ENCODE data around the gene KIAA0930. TPM values are rescaled to one million over a fixed set of nuclear protein-coding genes. Genes with fewer than 3 reads are reported as not detected.

Gene KIAA0930
- total and polyA plus RNA-seq, 2 donors (not counting 1 experiment from before 2014, with no cell fraction given): 27.0 to 46.8 TPM

DNA sequence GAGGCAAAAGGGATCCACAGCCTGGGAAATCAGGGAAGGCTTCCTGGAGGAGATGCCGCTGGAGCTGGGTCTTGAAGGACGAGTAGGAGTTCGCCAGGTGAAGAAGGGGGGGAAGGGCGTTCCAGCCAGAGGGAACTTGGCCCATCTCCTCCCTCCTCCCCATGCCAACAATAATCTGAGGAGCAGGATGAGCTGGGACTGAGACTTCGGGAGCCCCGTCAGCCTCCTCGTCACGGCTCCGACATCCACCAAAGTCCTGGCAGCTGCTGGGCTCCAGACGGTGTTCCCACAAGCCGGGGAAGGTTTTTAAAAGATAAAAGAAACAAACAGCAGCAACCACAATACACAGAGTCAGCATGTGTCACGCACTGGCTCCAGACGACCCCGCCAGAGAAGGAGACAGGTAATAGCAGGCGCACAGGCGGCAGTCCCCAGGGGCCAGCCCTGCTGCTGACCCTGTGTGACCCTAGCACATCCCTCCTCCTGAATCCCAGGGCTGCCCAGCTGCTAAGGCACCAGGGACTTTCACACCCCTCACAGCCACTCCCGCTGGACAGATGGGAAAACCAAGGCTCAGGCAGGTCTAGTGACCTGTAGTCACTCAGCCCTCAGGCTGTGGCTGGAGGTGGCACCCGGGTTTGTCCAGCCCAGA is 39.7 kb downstream of the KIAA0930 start:
- ChIA-PET CTCF (no interaction called here), POLR2A (no interaction called here)
- 95% methylated on average over 13 of the region's 18 CpGs for WGBS (ENCODE audit: insufficient coverage)
- Histone ChIP-seq H3K27ac (ENCODE audit: low read length in 2 of 2) (no peak overlapping the region), H3K36me3 (replicated peaks in 1 of 2; ENCODE audit: control extremely low read depth in 1 of 2, control insufficient read depth in 1 of 2, extremely low read depth in 1 of 2, insufficient read depth in 2 of 2, low read length in 1 of 2) (peaks cover 0 to 77% of the 10 kb centered on the region in 2 experiments), H3K4me1 (ENCODE audit: control insufficient read depth in 2 of 2, insufficient read depth in 2 of 2, low read length in 2 of 2) (no peaks in the 10 kb centered on the region), H3K9ac (ENCODE audit: low read length) (no peak overlapping the region), H3K27me3 (replicated peaks in 1 of 4; ENCODE audit: control extremely low read depth in 1 of 4, control insufficient read depth in 3 of 4, insufficient read depth in 4 of 4, low read length in 3 of 4) (no peaks in the 10 kb centered on the region), H3K4me3 (ENCODE audit: control extremely low read depth in 1 of 5, extremely low read depth in 1 of 5, insufficient read depth in 1 of 5, low read depth in 2 of 5, low read length in 4 of 5) (no peak overlapping the region), H3K9me3 (ENCODE audit: control extremely low read depth in 1 of 3, control insufficient read depth in 2 of 3, insufficient read depth in 1 of 3, low read length in 2 of 3) (no peaks in the 10 kb centered on the region), H4K20me1 (ENCODE audit: control insufficient read depth, insufficient read depth, low read length, poor library complexity, severe bottlenecking) (no peaks in the 10 kb centered on the region), H2AFZ (ENCODE audit: insufficient read depth, low read depth, low read length, poor library complexity, severe bottlenecking) (no peak overlapping the region), H3K79me2 (ENCODE audit: control insufficient read depth, insufficient read depth, low read length) (no peaks in the 10 kb centered on the region), H3K4me2 (replicated peaks; ENCODE audit: low read depth, low read length, poor library complexity, severe bottlenecking) (no peak overlapping the region)
- Mint-ChIP-seq H3K4me1 (no peaks in the 10 kb centered on the region), H3K4me3 (no peak overlapping the region), H3K9me3 (ENCODE audit: insufficient read depth) (no peaks in the 10 kb centered on the region), H3K27me3 (no peaks in the 10 kb centered on the region), H3K27ac (no peak overlapping the region)
- no peak for ATAC-seq (ENCODE audit: low read depth)
- no peak for DNase-seq
- TF ChIP-seq EZH2 (IDR thresholded peaks at IDR 0.05; ENCODE audit: borderline replicate concordance, insufficient read depth, low read depth, low read length, poor library complexity, severe bottlenecking): no peak
- TF ChIP-seq, protein P1, sequence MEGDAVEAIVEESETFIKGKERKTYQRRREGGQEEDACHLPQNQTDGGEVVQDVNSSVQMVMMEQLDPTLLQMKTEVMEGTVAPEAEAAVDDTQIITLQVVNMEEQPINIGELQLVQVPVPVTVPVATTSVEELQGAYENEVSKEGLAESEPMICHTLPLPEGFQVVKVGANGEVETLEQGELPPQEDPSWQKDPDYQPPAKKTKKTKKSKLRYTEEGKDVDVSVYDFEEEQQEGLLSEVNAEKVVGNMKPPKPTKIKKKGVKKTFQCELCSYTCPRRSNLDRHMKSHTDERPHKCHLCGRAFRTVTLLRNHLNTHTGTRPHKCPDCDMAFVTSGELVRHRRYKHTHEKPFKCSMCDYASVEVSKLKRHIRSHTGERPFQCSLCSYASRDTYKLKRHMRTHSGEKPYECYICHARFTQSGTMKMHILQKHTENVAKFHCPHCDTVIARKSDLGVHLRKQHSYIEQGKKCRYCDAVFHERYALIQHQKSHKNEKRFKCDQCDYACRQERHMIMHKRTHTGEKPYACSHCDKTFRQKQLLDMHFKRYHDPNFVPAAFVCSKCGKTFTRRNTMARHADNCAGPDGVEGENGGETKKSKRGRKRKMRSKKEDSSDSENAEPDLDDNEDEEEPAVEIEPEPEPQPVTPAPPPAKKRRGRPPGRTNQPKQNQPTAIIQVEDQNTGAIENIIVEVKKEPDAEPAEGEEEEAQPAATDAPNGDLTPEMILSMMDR (IDR thresholded peaks at IDR 0.05): no peak
- intact Hi-C loops (cut with micrococcal nuclease): no loop called here

DNA sequence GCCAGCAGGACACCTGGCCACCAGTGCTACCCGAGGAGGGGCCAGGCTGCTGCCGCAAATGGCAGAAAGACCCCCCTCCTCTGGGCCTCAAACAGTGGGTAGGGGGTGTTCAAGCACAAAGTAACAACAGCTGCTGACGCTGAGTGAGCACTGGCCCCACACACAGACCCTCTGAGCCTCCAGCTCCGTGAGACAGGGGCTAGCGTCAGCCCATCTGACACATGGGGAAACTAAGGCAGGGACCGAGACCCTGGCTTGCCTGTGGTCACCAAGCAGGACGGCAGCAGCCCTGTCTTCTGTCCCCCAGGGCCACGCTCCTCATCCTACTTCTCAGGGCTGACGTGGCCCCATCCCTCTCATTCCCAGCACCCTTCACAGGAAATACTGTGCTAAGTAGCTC is 40.5 kb downstream of the KIAA0930 start:
- Histone ChIP-seq H4K20me1 (ENCODE audit: control insufficient read depth, insufficient read depth, low read length, poor library complexity, severe bottlenecking) (no peaks in the 10 kb centered on the region), H3K4me3 (ENCODE audit: control extremely low read depth in 1 of 5, extremely low read depth in 1 of 5, insufficient read depth in 1 of 5, low read depth in 2 of 5, low read length in 4 of 5) (no peak overlapping the region), H3K27me3 (replicated peaks in 1 of 4; ENCODE audit: control extremely low read depth in 1 of 4, control insufficient read depth in 3 of 4, insufficient read depth in 4 of 4, low read length in 3 of 4) (no peaks in the 10 kb centered on the region), H2AFZ (ENCODE audit: insufficient read depth, low read depth, low read length, poor library complexity, severe bottlenecking) (no peak overlapping the region), H3K27ac (ENCODE audit: low read length in 2 of 2) (no peak overlapping the region), H3K36me3 (replicated peaks in 1 of 2; ENCODE audit: control extremely low read depth in 1 of 2, control insufficient read depth in 1 of 2, extremely low read depth in 1 of 2, insufficient read depth in 2 of 2, low read length in 1 of 2) (peaks cover 0 to 78% of the 10 kb centered on the region in 2 experiments), H3K4me2 (replicated peaks; ENCODE audit: low read depth, low read length, poor library complexity, severe bottlenecking) (no peak overlapping the region), H3K9me3 (ENCODE audit: control extremely low read depth in 1 of 3, control insufficient read depth in 2 of 3, insufficient read depth in 1 of 3, low read length in 2 of 3) (no peaks in the 10 kb centered on the region), H3K79me2 (ENCODE audit: control insufficient read depth, insufficient read depth, low read length) (no peaks in the 10 kb centered on the region), H3K9ac (ENCODE audit: low read length) (no peak overlapping the region), H3K4me1 (ENCODE audit: control insufficient read depth in 2 of 2, insufficient read depth in 2 of 2, low read length in 2 of 2) (no peaks in the 10 kb centered on the region)
- intact Hi-C loops (cut with micrococcal nuclease): no loop called here
- POLR2A ChIA-PET: no interaction called here
- WGBS (ENCODE audit: insufficient coverage): 87% methylated on average over 7 of the region's 9 CpGs
- CTCF ChIA-PET: no interaction called here
- H3K27me3 Mint-ChIP-seq: no peaks in the 10 kb centered on the region
- H3K4me1 Mint-ChIP-seq: no peaks in the 10 kb centered on the region
- H3K4me3 Mint-ChIP-seq: no peak overlapping the region
- no peaks in the 10 kb centered on the region for H3K9me3 Mint-ChIP-seq (ENCODE audit: insufficient read depth)
- H3K27ac Mint-ChIP-seq: no peak overlapping the region
- TF ChIP-seq, protein P1 (IDR thresholded peaks at IDR 0.05): no peak
- TF ChIP-seq EZH2 (IDR thresholded peaks at IDR 0.05; ENCODE audit: borderline replicate concordance, insufficient read depth, low read depth, low read length, poor library complexity, severe bottlenecking): no peak
- ATAC-seq (ENCODE audit: low read depth) (no peak), DNase-seq (no peak)

All from B cell (primary cell).